ENCODE measurements around the gene PLB1.
"Not testable (repeated sequence)": the region's sequence is repeated elsewhere in the genome, so short reads cannot be mapped to it uniquely, and the experiment has no call there.

The PLB1 gene

GRCh38 chr2:28538134-28538533 lies 42.3 kb downstream of the PLB1 start:
- DNase-seq: no peak

- no peak for DNase-seq
Observed at GRCh38 chr2:28538652-28539051, 42.8 kb downstream of the PLB1 start.

GRCh38 chr2:28539118-28539541 lies 43.3 kb downstream of the PLB1 start:
- DNase-seq: no peak

- DNase-seq: no peak
Observed at GRCh38 chr2:28543316-28544035, 47.6 kb downstream of the PLB1 start.

GRCh38 chr2:28544036-28544346 lies 48.1 kb downstream of the PLB1 start:
- DNase-seq: no peak

GRCh38 chr2:28544405-28544921 lies 48.6 kb downstream of the PLB1 start:
- DNase-seq: no peak

GRCh38 chr2:28544922-28545589 lies 49.2 kb downstream of the PLB1 start:
- no peak for DNase-seq

- no peak for DNase-seq
Observed at GRCh38 chr2:28545590-28546200, 49.8 kb downstream of the PLB1 start.

GRCh38 chr2:28546242-28546641 lies 50.4 kb downstream of the PLB1 start:
- no peak for DNase-seq

- no peak for DNase-seq
Observed at GRCh38 chr2:28547223-28547860, 51.5 kb downstream of the PLB1 start.

- peak; percentile 26 for DNase-seq
Observed at GRCh38 chr2:28547906-28548600, 52.2 kb downstream of the PLB1 start.

- DNase-seq: not testable (repeated sequence)
Observed at GRCh38 chr2:28550345-28550744, 54.5 kb downstream of the PLB1 start.

- DNase-seq: no peak
Observed at GRCh38 chr2:28552045-28552823, 56.4 kb downstream of the PLB1 start.

GRCh38 chr2:28556303-28556702 lies 60.4 kb downstream of the PLB1 start:
- no peak for DNase-seq

GRCh38 chr2:28557389-28558131 lies 61.7 kb downstream of the PLB1 start:
- no peak for DNase-seq

GRCh38 chr2:28558158-28558820 lies 62.4 kb downstream of the PLB1 start:
- no peak for DNase-seq

GRCh38 chr2:28558918-28559317 lies 63.1 kb downstream of the PLB1 start:
- DNase-seq: no peak

- DNase-seq: no peak
Observed at GRCh38 chr2:28563869-28564268, 68.0 kb downstream of the PLB1 start.

- DNase-seq: no peak
Observed at GRCh38 chr2:28564346-28564745, 68.5 kb downstream of the PLB1 start.

- no peak for DNase-seq
Observed at GRCh38 chr2:28565033-28565432, 69.2 kb downstream of the PLB1 start.
